HG03139 (cell line): Measurements from ENCODE around the gene ZNF548.
"Not testable (repeated sequence)": the region's sequence is repeated elsewhere in the genome, so short reads cannot be mapped to it uniquely, and the experiment has no call there.

Experiments
- ATAC-seq: cut with Tn5 transposase; IDR thresholded peaks from one replicate; pipeline ENCODE4 v1.9.1; 2021; ENCODE audit not compliant: unreplicated experiment

The ZNF548 gene

GRCh38 chr19:57389730-57390598 is at the start of gene ZNF548:
Gene ZNF548, plus strand, starts transcription at chr19:57389854. Its CDS starts 246 bp downstream, at chr19:57390100.
- ATAC-seq: peak; percentile 96

GRCh38 chr19:57342582-57342981 is 47.1 kb upstream of the ZNF548 start:
- no peak for ATAC-seq

GRCh38 chr19:57348136-57348535 is 41.5 kb upstream of the ZNF548 start:
- no peak for ATAC-seq

GRCh38 chr19:57350877-57351805 is 38.5 kb upstream of the ZNF548 start, which contains the start of gene ZNF304:
Gene ZNF304, plus strand, starts transcription at chr19:57351271. Its CDS starts 394 bp downstream, at chr19:57351665.
- peak; percentile 96 for ATAC-seq

GRCh38 chr19:57351867-57352266 is 37.8 kb upstream of the ZNF548 start:
- no peak for ATAC-seq

- ATAC-seq: no peak
Observed at GRCh38 chr19:57355916-57356315, 33.7 kb upstream of the ZNF548 start.

- ATAC-seq: no peak
Observed at GRCh38 chr19:57357406-57357805, 32.2 kb upstream of the ZNF548 start.

- ATAC-seq: no peak
Observed at GRCh38 chr19:57359300-57359699, 30.4 kb upstream of the ZNF548 start.

- no peak for ATAC-seq
Observed at GRCh38 chr19:57362419-57362818, 27.2 kb upstream of the ZNF548 start.

GRCh38 chr19:57362997-57363687 is 26.5 kb upstream of the ZNF548 start, which contains the start of the genes TRAPPC2B and ZNF547:
Gene TRAPPC2B, plus strand, starts transcription at chr19:57363551. Its CDS starts 1,283 bp downstream, at chr19:57364834.
Gene ZNF547, plus strand, starts transcription at chr19:57363551. Its CDS starts 5,005 bp downstream, at chr19:57368556.
- ATAC-seq: peak; percentile 96

GRCh38 chr19:57363688-57364181 is 25.9 kb upstream of the ZNF548 start:
- no peak for ATAC-seq

- ATAC-seq: no peak
Observed at GRCh38 chr19:57366776-57367175, 22.9 kb upstream of the ZNF548 start.

GRCh38 chr19:57374179-57374578 is 15.5 kb upstream of the ZNF548 start:
- no peak for ATAC-seq

- not testable (repeated sequence) for ATAC-seq
Observed at GRCh38 chr19:57374647-57375046, 15.0 kb upstream of the ZNF548 start.

GRCh38 chr19:57376151-57376550 is 13.5 kb upstream of the ZNF548 start:
- no peak for ATAC-seq

GRCh38 chr19:57377498-57378146 is 12.0 kb upstream of the ZNF548 start:
- no peak for ATAC-seq

- no peak for ATAC-seq
Observed at GRCh38 chr19:57380923-57381322, 8.7 kb upstream of the ZNF548 start.

GRCh38 chr19:57382806-57383488 is 6.7 kb upstream of the ZNF548 start:
- ATAC-seq: no peak

- ATAC-seq: no peak
Observed at GRCh38 chr19:57389194-57389729, 392 bp upstream of the ZNF548 start.
